IMR-90 (cell line): ENCODE data around the gene ARHGAP45. TPM values are rescaled to one million over a fixed set of nuclear protein-coding genes. Genes with fewer than 3 reads are reported as not detected.

Source experiments
- ATAC-seq: fragments of 200-7000 bp; cut with Tn5 transposase; 2 replicates; pipeline ENCODE4 v1.9.1; 2020; ENCODE audit warnings: low read depth, mild to moderate bottlenecking, moderate library complexity
- BruUV-seq: library from RNA; stranded (reverse); fragments of 400-500 nt; replicated peaks from 2 replicates; lab custom pipeline; 2021; lab: Mats Ljungman, UMichigan
- CTCF ChIA-PET: fragments of 300-600 bp; formaldehyde crosslinking; extraction: SDS; loops from one replicate; lab custom pipeline; 2021; ENCODE audit warnings: antibody characterized with exemption; lab: Yijun Ruan, JAX
- POLR2A ChIA-PET: fragments of 300-600 bp; sonication (Branson Sonifier 250); formaldehyde crosslinking; loops from one replicate; lab custom pipeline; 2022; ENCODE audit warnings: antibody characterized with exemption; ENCODE audit not compliant: unreplicated experiment; lab: Charles Lee
- DNase-seq: peaks from one replicate; pipeline ENCODE4 v3.0.0; 2013
- H2AFZ ChIP-seq: replicated peaks from 2 replicates; pipeline ENCODE3; 2013; ENCODE audit warnings: low read length, mild to moderate bottlenecking; ENCODE audit not compliant: poor library complexity
- H2AK5ac ChIP-seq: 2 replicates; pipeline ENCODE4 v1.6.1; 2013; ENCODE audit warnings: low read depth, low read length, inconsistent platforms
- H2AK9ac ChIP-seq: replicated peaks from 2 replicates; pipeline ENCODE3; 2013; ENCODE audit warnings: mild to moderate bottlenecking, low read depth, low read length, moderate library complexity; ENCODE audit not compliant: poor library complexity
- H2BK120ac ChIP-seq: 2 replicates; pipeline ENCODE4 v1.6.1; 2013; ENCODE audit warnings: low read depth, low read length, inconsistent platforms
- H2BK15ac ChIP-seq: 3 replicates; pipeline ENCODE4 v1.6.1; 2013; ENCODE audit warnings: low read depth, low read length, inconsistent platforms
- H2BK20ac ChIP-seq: 2 replicates; pipeline ENCODE4 v1.6.1; 2013; ENCODE audit warnings: low read depth, mild to moderate bottlenecking, inconsistent platforms, low read length, moderate library complexity
- H2BK5ac ChIP-seq: 2 replicates; pipeline ENCODE4 v1.6.1; 2013; ENCODE audit warnings: mild to moderate bottlenecking, low read depth, low read length, inconsistent platforms; ENCODE audit not compliant: poor library complexity, severe bottlenecking
- H3K14ac ChIP-seq: replicated peaks from 2 replicates; pipeline ENCODE4 v1.6.1; 2013; ENCODE audit warnings: low read depth, low read length, inconsistent platforms
- H3K18ac ChIP-seq: 2 replicates; pipeline ENCODE4 v1.6.1; 2013; ENCODE audit warnings: low read depth, low read length, control low read depth
- H3K23ac ChIP-seq: 2 replicates; pipeline ENCODE4 v1.6.1; 2013; ENCODE audit warnings: low read depth, low read length, inconsistent platforms
- H3K27ac ChIP-seq: 2 replicates; pipeline ENCODE4 v1.5.1; 2013; ENCODE audit warnings: mild to moderate bottlenecking, control low read depth, low read length; ENCODE audit not compliant: insufficient read depth
- H3K27me3 ChIP-seq: 2 replicates; pipeline ENCODE4 v1.6.1; 2013; ENCODE audit warnings: low read length; ENCODE audit not compliant: control insufficient read depth, insufficient read depth
- H3K36me3 ChIP-seq: 2 replicates; pipeline ENCODE4 v1.6.1; 2013; ENCODE audit warnings: low read length, mixed read lengths; ENCODE audit not compliant: control insufficient read depth, insufficient read depth
- H3K4ac ChIP-seq: 2 replicates; pipeline ENCODE4 v1.6.1; 2013; ENCODE audit warnings: low read depth, low read length, inconsistent platforms
- H3K4me1 ChIP-seq: 2 replicates; pipeline ENCODE4 v1.6.1; 2013; ENCODE audit warnings: low read length, mixed read lengths; ENCODE audit not compliant: control insufficient read depth, insufficient read depth
- H3K4me2 ChIP-seq: 2 replicates; pipeline ENCODE4 v1.6.1; 2013; ENCODE audit warnings: low read depth, mild to moderate bottlenecking, control low read depth, low read length, moderate library complexity
- H3K4me3 ChIP-seq: 2 replicates; pipeline ENCODE4 v1.5.1; 2013; ENCODE audit warnings: low read depth, mild to moderate bottlenecking, control low read depth, low read length, moderate library complexity; ENCODE audit not compliant: insufficient read depth
- H3K56ac ChIP-seq: 2 replicates; pipeline ENCODE4 v1.6.1; 2013; ENCODE audit warnings: low read length, inconsistent platforms; ENCODE audit not compliant: insufficient read depth; ENCODE audit errors: extremely low read depth
- H3K79me1 ChIP-seq, 2 experiments: 2 replicates each; pipeline ENCODE4 v1.6.1; 2013; ENCODE audit warnings: low read length in 2 of 2, inconsistent platforms in 1 of 2, low read depth in 1 of 2
- H3K9ac ChIP-seq: 2 replicates; pipeline ENCODE4 v1.6.1; 2013; ENCODE audit warnings: low read depth, low read length, control low read depth
- H3K9me1 ChIP-seq: 2 replicates; pipeline ENCODE4 v1.6.1; 2013; ENCODE audit warnings: low read length, inconsistent platforms; ENCODE audit not compliant: insufficient read depth
- H3K9me3 ChIP-seq: 2 replicates; pipeline ENCODE4 v1.6.1; 2013; ENCODE audit warnings: low read length; ENCODE audit not compliant: control insufficient read depth, insufficient read depth
- H4K20me1 ChIP-seq: 2 replicates; pipeline ENCODE4 v1.6.1; 2013; ENCODE audit warnings: low read length, inconsistent platforms; ENCODE audit not compliant: insufficient read depth
- H4K5ac ChIP-seq: 2 replicates; pipeline ENCODE4 v1.6.1; 2013; ENCODE audit warnings: mild to moderate bottlenecking, low read depth, low read length, control low read depth
- H4K8ac ChIP-seq, 2 experiments: 2 replicates each; pipeline ENCODE4 v1.6.1; 2013; ENCODE audit warnings: low read depth in 2 of 2, low read length in 2 of 2, control low read depth in 1 of 2, inconsistent platforms in 1 of 2
- H4K91ac ChIP-seq: 2 replicates; pipeline ENCODE4 v1.6.1; 2013; ENCODE audit warnings: low read depth, low read length, inconsistent platforms; ENCODE audit not compliant: insufficient read depth
- CEBPB ChIP-seq: IDR thresholded peaks from 2 replicates; pipeline ENCODE4 v1.6.1; 2012; ENCODE audit warnings: low read depth, low read length, improper control_type of control experiment
- CTCF ChIP-seq: conservative IDR thresholded peaks from 2 replicates; pipeline ENCODE4 v1.5.1; 2012; ENCODE audit warnings: mild to moderate bottlenecking, low read depth, low read length, improper control_type of control experiment
- ELK1 ChIP-seq: fragments of 150-350 bp; IDR thresholded peaks from 2 replicates; pipeline ENCODE4 v1.6.1; 2016; ENCODE audit warnings: low read depth, mild to moderate bottlenecking, low read length, moderate library complexity, borderline replicate concordance
- FOS ChIP-seq: fragments of 150-350 bp; IDR thresholded peaks from 2 replicates; pipeline ENCODE4 v1.6.1; 2016; ENCODE audit warnings: low read depth, low read length
- RAD21 ChIP-seq: IDR thresholded peaks from 2 replicates; pipeline ENCODE4 v1.6.1; 2012; ENCODE audit warnings: low read length, improper control_type of control experiment
- RCOR1 ChIP-seq: IDR thresholded peaks from 2 replicates; pipeline ENCODE4 v1.6.1; 2012; ENCODE audit warnings: mild to moderate bottlenecking, low read length, improper control_type of control experiment; ENCODE audit not compliant: insufficient replicate concordance
- SMC3 ChIP-seq: fragments of 150-350 bp; IDR thresholded peaks from 2 replicates; pipeline ENCODE4 v1.6.1; 2016; ENCODE audit warnings: low read depth, mild to moderate bottlenecking, antibody characterized with exemption, low read length, moderate library complexity
- WGBS, 2 experiments: methylation state at CpG; one replicate each; pipeline versions ENCODE4 v1.1.5 to v1.1.7; 2013; ENCODE audit warnings: missing lambda C conversion rate in 2 of 2; ENCODE audit not compliant: insufficient read length in 1 of 2; ENCODE audit errors: extremely low coverage in 2 of 2; 5-methylcytosine and 5-hydroxymethylcytosine counted together
- dilution Hi-C: fragments of 300-500 bp; cut with HindIII; formaldehyde crosslinking; loops from one replicate; pipeline ENCODE4 v1.14.3; 2018; ENCODE audit warnings: low sequenced_read_pairs; ENCODE audit not compliant: unreplicated experiment
- in situ Hi-C: fragments of 300-500 bp; cut with MboI; formaldehyde crosslinking; loops from 3 replicates; pipeline ENCODE4 v1.14.3; 2019; ENCODE audit warnings: low sequenced_read_pairs, inconsistent platforms, mixed read lengths
- intact Hi-C: fragments of 100-400 bp; cut with micrococcal nuclease; formaldehyde crosslinking; loops from 2 replicates; pipeline ENCODE4 v1.10.0; 2022
- polyA plus RNA-seq, 3 experiments: library from polyadenylated mRNA; depleted of rRNA; stranded (reverse); fragments of >200 nt; gene quantifications; 2 replicates each; pipeline ENCODE4 v1.2.3, GENCODE V29; 2012; ENCODE audit warnings: low replicate concordance in 1 of 3
- total RNA-seq: library from RNA; depleted of rRNA; stranded (reverse); fragments of >200 nt; gene quantifications from 2 replicates; pipeline ENCODE4 v1.2.3, GENCODE V29; 2012

Gene ARHGAP45
- total and polyA plus RNA-seq, 2 of the 4 experiments (the other 2 are of a cell fraction) = 1.3 to 1.7 TPM

GRCh38 chr19:1105008-1105872 is 38.3 kb downstream of the ARHGAP45 start:
- peaks cover 10% of the 10 kb centered on the region for H3K4me1 ChIP-seq
- H2BK20ac ChIP-seq = no peak overlapping the region
- dilution Hi-C loops (no loop called here), intact Hi-C loops (no loop called here), in situ Hi-C loops (loop anchor here (5.0 kb wide), 1 partner anchor 97 kb away; no protein-coding TSS in a partner anchor)
- H3K4ac ChIP-seq = peak overlapping the region; percentile 94
- peak overlapping the region; percentile 46; the same call in 1 of the 2 replicates for H2BK120ac ChIP-seq
- H2AK5ac ChIP-seq = peak overlapping the region; percentile 91
- H3K27me3 ChIP-seq = no peaks in the 10 kb centered on the region
- peaks cover 50% of the 10 kb centered on the region for H4K20me1 ChIP-seq
- BruUV-seq = no TSS peak
- no peak overlapping the region; the same call in 1 of the 2 replicates for H3K18ac ChIP-seq
- H3K36me3 ChIP-seq = peaks cover 45% of the 10 kb centered on the region
- H4K8ac ChIP-seq = peak overlapping the region in 1 of 2 experiments; percentile 32; a peak in 1 of 4 replicates
- H3K4me2 ChIP-seq = peak overlapping the region; percentile 89
- H3K27ac ChIP-seq = peak overlapping the region; percentile 84
- no peak overlapping the region for H2BK15ac ChIP-seq
- H4K91ac ChIP-seq = peak overlapping the region; percentile 32
- 20% methylated on average over 41 of the region's 69 CpGs; no CpG with 5 or more reads in 1 of the 2 experiments for WGBS, 2 experiments
- peak overlapping the region; percentile 62; the same call in 1 of the 2 replicates for H3K56ac ChIP-seq
- ChIA-PET CTCF (interaction anchor here (1.5 kb wide), 1 partner anchor 8 kb away, joined by 6 read pairs; no protein-coding TSS in a partner anchor), POLR2A (interaction anchor here (0.6 kb wide), 1 partner anchor 95 kb away, joined by 3 read pairs; no protein-coding TSS in a partner anchor)
- H3K9ac ChIP-seq = peak overlapping the region; percentile 96
- H3K79me1 ChIP-seq = peaks cover 0 to 25% of the 10 kb centered on the region in 2 experiments; a peak in 2 of 4 replicates
- H3K4me3 ChIP-seq = peak overlapping the region; percentile 85
- no peaks in the 10 kb centered on the region for H3K9me3 ChIP-seq
- TF ChIP-seq RCOR1 = no peak
- no peak for TF ChIP-seq CEBPB
- no peak for TF ChIP-seq ELK1
- no peak for TF ChIP-seq FOS
- TF ChIP-seq SMC3 = no peak
- no peak for TF ChIP-seq RAD21
- no peak for TF ChIP-seq CTCF
- 0 out of 2 replicates have a peak, but pooled peaks cover 2% of the 10 kb centered on the region for H3K9me1 ChIP-seq
- ATAC-seq (no peak), DNase-seq (peak; percentile 38)
- peak overlapping the region; percentile 70 for H2AFZ ChIP-seq
- peak overlapping the region; percentile 93 for H2BK5ac ChIP-seq
- peak overlapping the region; percentile 97 for H2AK9ac ChIP-seq
- peak overlapping the region; percentile 95 for H3K14ac ChIP-seq
- H3K23ac ChIP-seq = peak overlapping the region; percentile 95
- H4K5ac ChIP-seq = peak overlapping the region; percentile 40
